Fibroblast of lung (primary cell): ENCODE measurements around the gene TMEM116. TPM values are rescaled to one million over a fixed set of nuclear protein-coding genes. Genes with fewer than 3 reads are reported as not detected.
"Not testable (repeated sequence)": the region's sequence is repeated elsewhere in the genome, so short reads cannot be mapped to it uniquely, and the experiment has no call there.

ENCODE experiments used
- DNase-seq, 2 donors: peaks; one replicate each; pipeline versions ENCODE4 v3.0.0 to v3.0.0-alpha.2; 2010; ENCODE audit warnings: low read depth in 2 of 2
- H2AFZ ChIP-seq: 2 replicates; pipeline ENCODE4 v1.5.1; 2012; ENCODE audit warnings: low read length, control low read depth, inconsistent platforms
- H3K27ac ChIP-seq: 2 replicates; pipeline ENCODE4 v1.5.1; 2011; ENCODE audit warnings: low read length, control low read depth; ENCODE audit not compliant: insufficient read depth
- H3K27me3 ChIP-seq: 2 replicates; pipeline ENCODE4 v1.5.1; 2011; ENCODE audit warnings: mild to moderate bottlenecking, low read length; ENCODE audit not compliant: control insufficient read depth, insufficient read depth
- H3K36me3 ChIP-seq: 2 replicates; pipeline ENCODE4 v1.5.1; 2011; ENCODE audit warnings: low read length; ENCODE audit not compliant: control insufficient read depth, insufficient read depth
- H3K4me1 ChIP-seq: 2 replicates; pipeline ENCODE4 v1.5.1; 2011; ENCODE audit warnings: low read length; ENCODE audit not compliant: control insufficient read depth, insufficient read depth; ENCODE audit errors: extremely low read depth
- H3K4me2 ChIP-seq: 2 replicates; pipeline ENCODE4 v1.5.1; 2011; ENCODE audit warnings: low read length, control low read depth; ENCODE audit not compliant: insufficient read depth; ENCODE audit errors: extremely low read depth
- H3K4me3 ChIP-seq, 4 experiments: fragments of 200-600 bp in 1 of 4; sonication (generic) in 1 of 4; replicated peaks in 1 of 4; 2 replicates each; pipeline ENCODE4 v1.5.1; 2011 to 2016; ENCODE audit warnings: low read length in 4 of 4, low read depth in 3 of 4, mild to moderate bottlenecking in 3 of 4, control low read depth in 2 of 4, inconsistent platforms in 1 of 4, mixed read lengths in 1 of 4; ENCODE audit not compliant: insufficient read depth in 1 of 4; ENCODE audit errors: control extremely low read depth in 1 of 4
- H3K79me2 ChIP-seq: 2 replicates; pipeline ENCODE4 v1.5.1; 2012; ENCODE audit warnings: mild to moderate bottlenecking, low read length, inconsistent platforms; ENCODE audit not compliant: control insufficient read depth, insufficient read depth
- H3K9ac ChIP-seq: 2 replicates; pipeline ENCODE4 v1.5.1; 2011; ENCODE audit warnings: mild to moderate bottlenecking, low read length, control low read depth; ENCODE audit not compliant: insufficient read depth
- H3K9me3 ChIP-seq: 2 replicates; pipeline ENCODE4 v1.5.1; 2012; ENCODE audit warnings: low read depth, low read length; ENCODE audit not compliant: control insufficient read depth, insufficient read depth
- H4K20me1 ChIP-seq: 2 replicates; pipeline ENCODE4 v1.5.1; 2011; ENCODE audit warnings: low read length; ENCODE audit not compliant: control insufficient read depth, insufficient read depth; ENCODE audit errors: extremely low read depth
- EZH2 ChIP-seq: IDR thresholded peaks from 2 replicates; pipeline ENCODE4 v1.5.1; 2012; ENCODE audit warnings: low read length, control low read depth, mild to moderate bottlenecking; ENCODE audit errors: missing control alignments
- polyA plus RNA-seq, 2 donors: library from polyadenylated mRNA; depleted of rRNA in 1 of 2; stranded (reverse) in 1 of 2; unstranded in 1 of 2; fragments of >200 nt; gene quantifications; 2 replicates each; pipeline ENCODE4 v1.2.1, GENCODE V29; 2011 to 2012; ENCODE audit warnings: missing spikeins in 1 of 2
- total RNA-seq: library from RNA; depleted of rRNA; stranded (reverse); fragments of >200 nt; gene quantifications from 2 replicates; pipeline ENCODE4 v1.2.1, GENCODE V29; 2014
- TF ChIP-seq, protein P1 (sequence below), 2 donors: IDR thresholded peaks in 1 of 2; conservative IDR thresholded peaks in 1 of 2; 1 replicate in 1 of 2; 2 replicates in 1 of 2; pipeline ENCODE4 v1.5.1; 2011 to 2012; ENCODE audit warnings: low read length in 2 of 2, control low read depth in 1 of 2, inconsistent platforms in 1 of 2, low read depth in 1 of 2, mild to moderate bottlenecking in 1 of 2

TMEM116 gene
- total and polyA plus RNA-seq, 2 donors (not counting 1 experiment from before 2014, with no cell fraction given) = 7.8 to 21.8 TPM

DNA sequence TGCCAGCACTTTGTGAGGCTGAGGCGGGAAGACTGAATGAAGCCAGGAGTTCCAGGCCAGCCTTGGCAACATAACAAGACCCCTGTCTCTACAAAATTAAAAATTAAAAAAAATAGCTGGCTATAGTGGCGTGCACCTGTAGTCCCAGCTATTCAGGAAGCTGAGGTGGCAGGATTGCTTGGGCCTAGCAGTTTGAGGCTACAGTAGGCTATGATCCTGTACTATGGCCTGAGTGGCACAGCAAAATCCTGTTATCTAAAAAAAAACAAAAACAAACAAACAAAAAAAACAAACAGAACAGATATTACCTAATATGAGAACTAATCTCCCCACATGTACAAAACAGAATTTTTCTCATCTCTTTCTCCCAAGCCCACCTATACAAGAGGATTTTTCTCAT is 15.7 kb downstream of the TMEM116 start:
- Histone ChIP-seq H3K4me1 (no peaks in the 10 kb centered on the region), H3K27ac (no peak overlapping the region), H3K79me2 (no peaks in the 10 kb centered on the region), H3K9me3 (no peaks in the 10 kb centered on the region), H3K27me3 (no peaks in the 10 kb centered on the region), H3K36me3 (no peaks in the 10 kb centered on the region), H2AFZ (no peak overlapping the region), H4K20me1 (no peaks in the 10 kb centered on the region), H3K4me3 (no peak overlapping the region), H3K9ac (no peak overlapping the region), H3K4me2 (no peak overlapping the region)
- TF ChIP-seq, protein P1, sequence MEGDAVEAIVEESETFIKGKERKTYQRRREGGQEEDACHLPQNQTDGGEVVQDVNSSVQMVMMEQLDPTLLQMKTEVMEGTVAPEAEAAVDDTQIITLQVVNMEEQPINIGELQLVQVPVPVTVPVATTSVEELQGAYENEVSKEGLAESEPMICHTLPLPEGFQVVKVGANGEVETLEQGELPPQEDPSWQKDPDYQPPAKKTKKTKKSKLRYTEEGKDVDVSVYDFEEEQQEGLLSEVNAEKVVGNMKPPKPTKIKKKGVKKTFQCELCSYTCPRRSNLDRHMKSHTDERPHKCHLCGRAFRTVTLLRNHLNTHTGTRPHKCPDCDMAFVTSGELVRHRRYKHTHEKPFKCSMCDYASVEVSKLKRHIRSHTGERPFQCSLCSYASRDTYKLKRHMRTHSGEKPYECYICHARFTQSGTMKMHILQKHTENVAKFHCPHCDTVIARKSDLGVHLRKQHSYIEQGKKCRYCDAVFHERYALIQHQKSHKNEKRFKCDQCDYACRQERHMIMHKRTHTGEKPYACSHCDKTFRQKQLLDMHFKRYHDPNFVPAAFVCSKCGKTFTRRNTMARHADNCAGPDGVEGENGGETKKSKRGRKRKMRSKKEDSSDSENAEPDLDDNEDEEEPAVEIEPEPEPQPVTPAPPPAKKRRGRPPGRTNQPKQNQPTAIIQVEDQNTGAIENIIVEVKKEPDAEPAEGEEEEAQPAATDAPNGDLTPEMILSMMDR (conservative IDR thresholded peaks at IDR 0.05 in 1 of 2, IDR thresholded peaks at IDR 0.05 in 1 of 2; ENCODE audit: low read depth in 1 of 2, low read length in 2 of 2) = no peak
- no peak for TF ChIP-seq EZH2
- no peak for DNase-seq

GRCh38 chr12:111995782-111996480 is 17.0 kb downstream of the TMEM116 start:
- DNase-seq = no peak
- no peak for TF ChIP-seq EZH2
- TF ChIP-seq, protein P1 (conservative IDR thresholded peaks at IDR 0.05 in 1 of 2, IDR thresholded peaks at IDR 0.05 in 1 of 2; ENCODE audit: low read depth in 1 of 2, low read length in 2 of 2) = no peak
- Histone ChIP-seq H4K20me1 (no peaks in the 10 kb centered on the region), H3K4me1 (no peaks in the 10 kb centered on the region), H3K9me3 (no peaks in the 10 kb centered on the region), H3K27me3 (no peaks in the 10 kb centered on the region), H3K36me3 (no peaks in the 10 kb centered on the region), H3K4me2 (no peak overlapping the region), H3K4me3 (no peak overlapping the region), H3K27ac (no peak overlapping the region), H2AFZ (no peak overlapping the region), H3K9ac (no peak overlapping the region), H3K79me2 (no peaks in the 10 kb centered on the region)

DNA sequence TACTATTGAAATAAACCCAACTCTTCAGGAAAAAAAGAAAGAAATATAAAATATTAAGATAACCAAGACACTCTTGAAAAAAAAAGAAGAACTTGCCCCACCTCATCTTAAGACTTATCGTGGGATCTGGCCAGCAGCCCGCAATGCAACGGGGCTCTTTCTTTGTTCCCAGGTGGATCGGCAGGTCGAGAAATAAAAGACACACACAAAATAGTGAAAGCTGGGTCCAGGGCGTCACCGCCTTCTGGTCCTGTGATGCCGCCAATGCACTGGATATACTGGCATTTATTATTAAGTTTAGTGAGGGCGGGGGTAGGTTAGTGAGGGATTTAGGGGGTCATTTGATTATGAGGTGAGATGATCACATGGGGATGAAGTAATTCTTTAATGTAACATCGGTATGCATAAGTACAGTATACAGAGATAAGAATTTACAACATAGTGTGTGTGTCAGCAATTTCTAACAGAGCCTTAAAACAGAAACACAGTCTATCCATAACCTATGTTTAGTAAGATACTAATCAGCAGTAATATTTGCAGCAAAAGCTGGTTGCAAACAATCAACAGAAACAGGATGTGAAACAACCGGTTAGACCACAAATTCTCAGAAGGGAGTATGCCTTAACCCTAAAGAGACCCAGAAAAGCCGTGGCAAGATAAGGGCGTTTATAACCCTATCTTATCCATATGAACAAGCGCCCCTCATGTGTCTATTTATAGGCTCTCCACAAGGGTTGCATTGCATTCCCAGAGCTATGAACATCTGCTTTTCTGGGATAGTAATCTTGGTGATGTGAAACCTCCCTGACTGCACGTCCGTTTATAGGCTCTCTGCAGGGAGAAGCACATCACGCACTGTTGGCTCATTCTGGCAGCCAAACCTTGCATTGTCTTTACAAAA is 18.5 kb downstream of the TMEM116 start:
- not testable (repeated sequence) for H3K9me3 ChIP-seq, H3K36me3 ChIP-seq, H3K4me2 ChIP-seq, H2AFZ ChIP-seq, H3K4me1 ChIP-seq, H3K9ac ChIP-seq, H3K27ac ChIP-seq, H4K20me1 ChIP-seq, DNase-seq, H3K27me3 ChIP-seq, H3K4me3 ChIP-seq, H3K79me2 ChIP-seq
